Choroid plexus epithelial cell (primary cell): ENCODE results near the gene DEPDC5.

Experiments used
- DNase-seq: peaks from one replicate; pipeline ENCODE4 v3.0.0-alpha.2; 2010; ENCODE audit warnings: low read depth
- H3K4me3 ChIP-seq: 2 replicates; pipeline ENCODE4 v1.5.1; 2011; ENCODE audit warnings: low read depth, mild to moderate bottlenecking, control low read depth, low read length, moderate library complexity
- TF ChIP-seq, protein P1 (sequence below): conservative IDR thresholded peaks from 2 replicates; pipeline ENCODE4 v1.5.1; 2011; ENCODE audit warnings: low read depth, mild to moderate bottlenecking, control low read depth, inconsistent platforms, low read length, moderate library complexity

DEPDC5 gene

DNA sequence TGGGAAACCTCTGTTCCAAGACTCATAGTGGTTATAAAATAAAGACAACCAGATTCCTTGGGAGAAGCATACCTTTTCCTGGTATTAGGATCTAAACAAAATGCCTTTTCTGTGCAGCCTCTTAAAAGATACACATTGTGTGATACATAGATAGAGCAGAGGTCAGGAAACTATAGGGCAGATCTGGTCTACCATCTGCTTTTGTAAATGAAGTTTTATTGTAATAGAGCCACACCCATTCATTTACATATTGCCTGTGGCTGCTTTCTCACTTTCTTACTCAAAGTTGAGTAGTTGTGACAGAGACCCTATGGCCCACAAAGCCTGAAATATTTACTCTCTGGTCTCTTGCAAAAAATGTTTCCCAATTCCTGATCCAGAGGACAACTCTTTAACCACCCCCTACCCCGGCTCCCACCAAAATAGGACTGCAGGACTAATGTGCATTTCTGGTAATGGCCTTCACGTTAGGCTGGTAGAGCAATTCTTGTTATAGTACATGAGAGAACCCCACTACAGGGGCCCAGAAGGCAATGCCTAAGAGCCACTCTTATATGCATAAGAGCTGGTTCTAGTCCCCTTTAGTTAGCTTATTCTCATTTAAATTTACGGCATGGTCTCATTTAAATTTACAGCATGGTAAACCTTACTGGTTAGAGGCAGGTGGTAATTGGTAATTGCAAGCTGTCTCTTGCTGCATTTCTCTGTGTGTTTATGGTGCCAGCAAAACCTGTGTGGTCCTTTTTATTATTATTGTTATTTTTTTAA is 113.8 kb downstream of the DEPDC5 start:
- TF ChIP-seq, protein P1, sequence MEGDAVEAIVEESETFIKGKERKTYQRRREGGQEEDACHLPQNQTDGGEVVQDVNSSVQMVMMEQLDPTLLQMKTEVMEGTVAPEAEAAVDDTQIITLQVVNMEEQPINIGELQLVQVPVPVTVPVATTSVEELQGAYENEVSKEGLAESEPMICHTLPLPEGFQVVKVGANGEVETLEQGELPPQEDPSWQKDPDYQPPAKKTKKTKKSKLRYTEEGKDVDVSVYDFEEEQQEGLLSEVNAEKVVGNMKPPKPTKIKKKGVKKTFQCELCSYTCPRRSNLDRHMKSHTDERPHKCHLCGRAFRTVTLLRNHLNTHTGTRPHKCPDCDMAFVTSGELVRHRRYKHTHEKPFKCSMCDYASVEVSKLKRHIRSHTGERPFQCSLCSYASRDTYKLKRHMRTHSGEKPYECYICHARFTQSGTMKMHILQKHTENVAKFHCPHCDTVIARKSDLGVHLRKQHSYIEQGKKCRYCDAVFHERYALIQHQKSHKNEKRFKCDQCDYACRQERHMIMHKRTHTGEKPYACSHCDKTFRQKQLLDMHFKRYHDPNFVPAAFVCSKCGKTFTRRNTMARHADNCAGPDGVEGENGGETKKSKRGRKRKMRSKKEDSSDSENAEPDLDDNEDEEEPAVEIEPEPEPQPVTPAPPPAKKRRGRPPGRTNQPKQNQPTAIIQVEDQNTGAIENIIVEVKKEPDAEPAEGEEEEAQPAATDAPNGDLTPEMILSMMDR = no peak
- no peak overlapping the region for H3K4me3 ChIP-seq
- no peak for DNase-seq

DNA sequence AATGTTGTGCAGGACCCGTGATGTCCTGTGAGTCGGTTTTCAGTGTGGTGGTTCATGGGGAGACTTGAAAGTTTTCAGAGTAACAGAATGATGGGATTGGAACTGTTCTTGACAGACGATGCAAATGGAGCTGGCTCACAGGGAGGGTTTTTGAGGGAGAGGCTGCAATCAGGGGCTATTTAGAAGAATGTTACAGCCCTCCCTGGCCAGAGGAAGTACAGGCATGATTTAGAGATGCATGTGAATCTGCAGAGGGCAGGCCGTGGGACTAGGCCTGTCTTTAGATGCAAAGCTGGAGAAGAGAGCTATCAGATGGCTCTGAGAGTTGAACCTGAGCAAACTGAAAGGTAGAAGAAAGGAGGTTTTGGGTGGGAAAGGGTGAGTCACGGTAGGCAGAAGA is 115.9 kb downstream of the DEPDC5 start:
- no peak overlapping the region for H3K4me3 ChIP-seq
- no peak for DNase-seq
- TF ChIP-seq, protein P1 = no peak

DNA sequence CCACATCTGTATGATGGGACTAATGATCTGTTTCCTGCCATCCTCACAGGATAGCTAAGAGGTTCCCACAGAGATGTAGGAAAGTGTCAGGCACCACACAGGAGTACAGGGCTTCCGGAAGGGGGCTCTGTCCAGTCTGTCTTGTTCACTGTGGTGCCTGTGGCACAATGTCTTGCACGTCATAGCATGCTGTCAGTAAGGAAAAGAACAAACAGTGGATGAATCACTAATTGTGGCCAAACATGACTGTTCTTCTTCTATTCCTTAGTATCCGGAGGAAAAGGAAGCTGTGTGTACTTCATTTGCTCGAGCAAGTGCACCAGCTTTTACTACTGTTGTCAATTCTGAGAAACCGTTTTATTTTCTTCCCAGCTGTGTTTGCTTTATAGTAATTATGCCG is 117.1 kb downstream of the DEPDC5 start:
- TF ChIP-seq, protein P1 = peak; percentile 52
- peak; percentile 81 for DNase-seq
- H3K4me3 ChIP-seq = no peak overlapping the region

DNA sequence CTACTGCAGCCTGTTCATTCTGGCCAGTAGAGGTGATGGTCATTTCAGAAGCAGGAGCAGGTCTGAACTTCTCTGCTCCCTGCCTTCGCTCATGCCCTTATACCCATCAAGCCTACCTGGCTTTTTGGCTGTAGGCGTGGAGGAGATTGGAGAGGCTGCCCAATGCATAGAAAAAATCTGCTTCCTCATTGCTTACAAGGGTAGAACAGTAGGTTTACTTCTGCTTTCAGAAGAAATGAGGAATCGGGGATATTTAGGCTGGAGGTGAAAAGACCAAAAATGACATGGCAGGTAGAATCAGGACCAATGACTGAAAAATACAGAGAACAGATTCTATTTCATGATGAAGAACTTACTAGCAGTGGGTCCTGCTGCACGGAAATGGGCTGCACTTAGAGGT is 117.7 kb downstream of the DEPDC5 start:
- no peak overlapping the region for H3K4me3 ChIP-seq
- TF ChIP-seq, protein P1 = no peak
- no peak for DNase-seq

DNA sequence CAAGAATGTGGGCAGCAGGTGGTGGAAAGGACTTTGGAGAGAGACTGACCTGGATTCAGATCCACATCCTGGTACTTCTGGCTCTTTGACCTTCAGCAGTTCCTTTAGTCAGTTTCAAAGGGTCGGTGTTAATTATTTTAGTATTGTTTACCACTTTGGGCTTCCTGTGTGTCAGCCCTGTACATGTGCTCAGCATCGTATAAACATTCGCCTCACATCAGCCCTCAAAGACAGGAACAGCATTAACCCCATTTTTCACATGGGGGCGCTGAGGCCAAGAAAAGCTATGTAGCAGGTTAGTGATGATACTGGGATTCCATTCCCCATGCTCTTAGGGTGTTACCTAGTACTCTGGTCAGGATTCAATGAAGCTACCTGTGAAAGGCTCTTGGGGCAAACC is 118.4 kb downstream of the DEPDC5 start:
- H3K4me3 ChIP-seq = no peak overlapping the region
- no peak for DNase-seq
- TF ChIP-seq, protein P1 = no peak

DNA sequence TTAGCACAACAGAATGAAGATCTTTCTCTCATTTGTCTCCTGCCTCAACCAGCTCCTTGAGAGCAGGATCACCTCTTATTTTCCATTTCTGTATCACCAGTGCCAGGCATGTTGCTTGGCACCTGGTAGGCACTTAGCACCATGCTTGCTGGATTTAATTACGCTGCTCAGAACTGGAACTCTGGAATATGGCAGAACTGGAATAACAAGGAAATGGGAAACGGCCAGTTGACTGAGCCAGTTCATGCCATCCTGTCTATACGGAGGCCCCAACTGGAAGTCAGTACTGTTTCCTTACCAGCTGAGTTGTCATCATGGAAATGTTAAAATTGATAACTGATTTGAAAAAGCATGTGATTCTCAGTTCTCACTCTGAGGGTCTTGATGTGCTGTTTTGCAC is 121.0 kb downstream of the DEPDC5 start:
- H3K4me3 ChIP-seq = no peak overlapping the region
- TF ChIP-seq, protein P1 = no peak
- DNase-seq = no peak
